ENCODE results near the gene MKX. TPM values are rescaled to one million over a fixed set of nuclear protein-coding genes. Genes with fewer than 3 reads are reported as not detected.

The MKX gene
- total RNA-seq, 2 experiments from 2014 or later = not detected

DNA sequence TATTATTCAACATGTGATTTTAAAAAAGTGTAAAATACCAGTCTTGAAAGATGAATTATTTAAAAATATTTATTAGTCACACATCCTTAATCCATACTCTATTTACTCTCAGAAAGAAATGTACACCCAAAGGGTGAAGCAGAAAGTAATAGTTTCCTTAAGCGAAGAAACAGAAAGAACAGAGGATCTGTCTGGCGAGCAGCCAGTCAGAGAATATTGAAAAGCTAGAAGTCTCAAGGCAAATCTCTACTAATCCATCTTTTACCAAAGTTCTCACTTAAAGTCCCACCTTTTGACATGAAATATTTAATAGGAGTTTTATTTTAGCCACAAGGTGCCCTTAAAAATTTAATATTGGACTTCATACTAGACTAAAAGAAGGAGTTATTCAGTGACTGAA, 46.7 kb downstream of the MKX start:
- Histone ChIP-seq H3K4me1 (ENCODE audit: insufficient read depth, low read length, poor library complexity, severe bottlenecking) (no peaks in the 10 kb centered on the region), H3K27ac (ENCODE audit: low read depth, low read length, poor library complexity, severe bottlenecking) (no peak overlapping the region), H4K20me1 (ENCODE audit: insufficient read depth, low read length) (no peaks in the 10 kb centered on the region), H2AFZ (ENCODE audit: low read length) (no peak overlapping the region), H3K36me3 (ENCODE audit: insufficient read depth, low read length) (no peaks in the 10 kb centered on the region), H3K4me3 (ENCODE audit: low read depth, low read length, poor library complexity, severe bottlenecking) (no peak overlapping the region), H3K79me2 (ENCODE audit: insufficient read depth, low read depth, low read length) (no peaks in the 10 kb centered on the region), H3K4me2 (ENCODE audit: low read length) (no peak overlapping the region), H3K9me2 (ENCODE audit: insufficient read depth, low read length) (no peaks in the 10 kb centered on the region), H3K9me3 (ENCODE audit: low read length) (no peaks in the 10 kb centered on the region)
- no peak for DNase-seq (ENCODE audit: low spot score)
- ChIA-PET POLR2A (interaction anchor here (0.6 to 2.1 kb wide), 4 partner anchors 15 to 482 kb away, joined by 3 to 8 read pairs (median 3); no protein-coding TSS in a partner anchor), CTCF (ENCODE audit: unreplicated experiment) (no interaction called here)
- BruUV-seq (replicated peaks) = no TSS peak
- no peak for TF ChIP-seq EZH2phosphoT487 (IDR thresholded peaks at IDR 0.05; ENCODE audit: borderline replicate concordance, low read depth, low read length)
- intact Hi-C loops (cut with micrococcal nuclease; ENCODE audit: unreplicated experiment) = no loop called here

DNA sequence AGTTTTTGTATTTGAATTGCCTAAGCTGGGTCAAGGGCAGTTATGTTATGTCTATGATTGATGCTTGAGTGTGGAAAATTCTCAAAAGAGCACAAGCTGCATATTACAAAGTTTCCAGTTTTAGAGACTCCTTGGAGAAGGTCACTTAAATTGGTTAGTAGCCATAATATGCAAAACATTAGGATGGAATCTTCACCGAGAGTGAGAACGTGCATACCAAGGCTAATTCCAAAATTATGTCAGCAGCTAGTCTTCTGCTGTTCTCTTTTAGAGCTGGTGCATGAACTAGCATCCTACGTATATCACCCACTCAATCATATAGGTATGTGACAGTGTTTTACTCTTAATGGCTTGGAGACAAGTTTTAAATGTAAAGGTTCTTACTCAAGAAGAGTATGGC, 49.2 kb downstream of the MKX start:
- ChIA-PET POLR2A (interaction anchor here (0.6 to 0.7 kb wide), 2 partner anchors 684 to 796 kb away, joined by 4 to 5 read pairs; no protein-coding TSS in a partner anchor), CTCF (ENCODE audit: unreplicated experiment) (no interaction called here)
- no TSS peak for BruUV-seq (replicated peaks)
- no peak overlapping the region for H2AFZ ChIP-seq (ENCODE audit: low read length)
- no peaks in the 10 kb centered on the region for H4K20me1 ChIP-seq (ENCODE audit: insufficient read depth, low read length)
- DNase-seq (ENCODE audit: low spot score) = no peak
- intact Hi-C loops (cut with micrococcal nuclease; ENCODE audit: unreplicated experiment) = no loop called here
- TF ChIP-seq, protein P1, sequence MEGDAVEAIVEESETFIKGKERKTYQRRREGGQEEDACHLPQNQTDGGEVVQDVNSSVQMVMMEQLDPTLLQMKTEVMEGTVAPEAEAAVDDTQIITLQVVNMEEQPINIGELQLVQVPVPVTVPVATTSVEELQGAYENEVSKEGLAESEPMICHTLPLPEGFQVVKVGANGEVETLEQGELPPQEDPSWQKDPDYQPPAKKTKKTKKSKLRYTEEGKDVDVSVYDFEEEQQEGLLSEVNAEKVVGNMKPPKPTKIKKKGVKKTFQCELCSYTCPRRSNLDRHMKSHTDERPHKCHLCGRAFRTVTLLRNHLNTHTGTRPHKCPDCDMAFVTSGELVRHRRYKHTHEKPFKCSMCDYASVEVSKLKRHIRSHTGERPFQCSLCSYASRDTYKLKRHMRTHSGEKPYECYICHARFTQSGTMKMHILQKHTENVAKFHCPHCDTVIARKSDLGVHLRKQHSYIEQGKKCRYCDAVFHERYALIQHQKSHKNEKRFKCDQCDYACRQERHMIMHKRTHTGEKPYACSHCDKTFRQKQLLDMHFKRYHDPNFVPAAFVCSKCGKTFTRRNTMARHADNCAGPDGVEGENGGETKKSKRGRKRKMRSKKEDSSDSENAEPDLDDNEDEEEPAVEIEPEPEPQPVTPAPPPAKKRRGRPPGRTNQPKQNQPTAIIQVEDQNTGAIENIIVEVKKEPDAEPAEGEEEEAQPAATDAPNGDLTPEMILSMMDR (conservative IDR thresholded peaks at IDR 0.05; ENCODE audit: low read length) = no peak
- no peak for TF ChIP-seq EZH2phosphoT487 (IDR thresholded peaks at IDR 0.05; ENCODE audit: borderline replicate concordance, low read depth, low read length)
- H3K4me1 ChIP-seq (ENCODE audit: insufficient read depth, low read length, poor library complexity, severe bottlenecking) = no peaks in the 10 kb centered on the region
- no peak overlapping the region for H3K27ac ChIP-seq (ENCODE audit: low read depth, low read length, poor library complexity, severe bottlenecking)
- no peak overlapping the region for H3K4me3 ChIP-seq (ENCODE audit: low read depth, low read length, poor library complexity, severe bottlenecking)
- no peaks in the 10 kb centered on the region for H3K9me3 ChIP-seq (ENCODE audit: low read length)
- no peaks in the 10 kb centered on the region for H3K79me2 ChIP-seq (ENCODE audit: insufficient read depth, low read depth, low read length)
- H3K9me2 ChIP-seq (ENCODE audit: insufficient read depth, low read length) = no peaks in the 10 kb centered on the region
- H3K36me3 ChIP-seq (ENCODE audit: insufficient read depth, low read length) = no peaks in the 10 kb centered on the region
- H3K4me2 ChIP-seq (ENCODE audit: low read length) = no peak overlapping the region

DNA sequence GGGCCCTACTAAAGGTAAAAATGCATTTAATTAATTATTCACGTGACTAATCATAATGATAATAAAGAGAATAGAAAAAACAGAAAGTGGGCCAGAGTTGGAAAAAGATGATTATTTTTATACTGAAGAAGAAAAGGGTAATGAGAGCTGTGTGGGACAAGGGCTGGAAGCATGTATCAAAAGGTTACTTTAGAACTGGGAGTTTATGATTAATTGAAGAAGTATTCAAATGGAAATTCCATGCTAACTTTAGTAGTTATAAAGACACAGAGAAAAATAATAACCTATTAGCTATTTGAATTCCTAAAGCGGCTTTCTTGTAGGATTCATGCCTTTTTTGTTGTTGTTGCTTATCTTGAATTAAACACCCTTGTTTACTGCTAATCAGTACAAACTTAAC, 49.9 kb downstream of the MKX start:
- TF ChIP-seq, protein P1 (conservative IDR thresholded peaks at IDR 0.05; ENCODE audit: low read length) = no peak
- TF ChIP-seq EZH2phosphoT487 (IDR thresholded peaks at IDR 0.05; ENCODE audit: borderline replicate concordance, low read depth, low read length) = no peak
- Histone ChIP-seq H3K27ac (ENCODE audit: low read depth, low read length, poor library complexity, severe bottlenecking) (no peak overlapping the region), H3K9me2 (ENCODE audit: insufficient read depth, low read length) (no peaks in the 10 kb centered on the region), H3K4me2 (ENCODE audit: low read length) (no peak overlapping the region), H4K20me1 (ENCODE audit: insufficient read depth, low read length) (no peaks in the 10 kb centered on the region), H3K4me1 (ENCODE audit: insufficient read depth, low read length, poor library complexity, severe bottlenecking) (no peaks in the 10 kb centered on the region), H3K9me3 (ENCODE audit: low read length) (no peaks in the 10 kb centered on the region), H2AFZ (ENCODE audit: low read length) (no peak overlapping the region), H3K4me3 (ENCODE audit: low read depth, low read length, poor library complexity, severe bottlenecking) (no peak overlapping the region), H3K79me2 (ENCODE audit: insufficient read depth, low read depth, low read length) (no peaks in the 10 kb centered on the region), H3K36me3 (ENCODE audit: insufficient read depth, low read length) (no peaks in the 10 kb centered on the region)
- POLR2A ChIA-PET = interaction anchor here (0.5 kb wide), 1 partner anchor 20 kb away, joined by 4 read pairs; no protein-coding TSS in a partner anchor
- BruUV-seq (replicated peaks) = no TSS peak
- DNase-seq (ENCODE audit: low spot score) = no peak
- CTCF ChIA-PET (ENCODE audit: unreplicated experiment) = no interaction called here
- intact Hi-C loops (cut with micrococcal nuclease; ENCODE audit: unreplicated experiment) = no loop called here
